NCI-H187 (cell line): ENCODE results near the gene NSMCE1.

Source experiments
- DNase-seq, 2 experiments: peaks; one replicate each; lab custom pipeline; 2025; lab: John Stamatoyannopoulos, UW

NSMCE1 gene

GRCh38 chr16:27230562-27231001 is 38.0 kb downstream of the NSMCE1 start:
- no peak for DNase-seq

- no peak for DNase-seq
Measured at GRCh38 chr16:27229891-27230470, 38.6 kb downstream of the NSMCE1 start.

- DNase-seq, result no peak
Measured at GRCh38 chr16:27228621-27229501, 39.7 kb downstream of the NSMCE1 start.

- no peak for DNase-seq
Measured at GRCh38 chr16:27228045-27228444, 40.5 kb downstream of the NSMCE1 start.

- DNase-seq, result no peak
Measured at GRCh38 chr16:27226976-27227705, 41.4 kb downstream of the NSMCE1 start.

GRCh38 chr16:27226476-27226875 is 42.1 kb downstream of the NSMCE1 start:
- DNase-seq, result no peak

GRCh38 chr16:27225536-27226360 is 42.8 kb downstream of the NSMCE1 start:
- no peak for DNase-seq

GRCh38 chr16:27224741-27225300 is 43.8 kb downstream of the NSMCE1 start:
- DNase-seq, result no peak

- no peak for DNase-seq
Measured at GRCh38 chr16:27224271-27224737, 44.3 kb downstream of the NSMCE1 start.

GRCh38 chr16:27223701-27224100 is 44.9 kb downstream of the NSMCE1 start:
- DNase-seq, result no peak

GRCh38 chr16:27223226-27223610 is 45.4 kb downstream of the NSMCE1 start:
- no peak for DNase-seq

- DNase-seq, result no peak
Measured at GRCh38 chr16:27222249-27223225, 46.0 kb downstream of the NSMCE1 start.

GRCh38 chr16:27221576-27222248 is 46.9 kb downstream of the NSMCE1 start:
- DNase-seq, result no peak

GRCh38 chr16:27220991-27221390 is 47.6 kb downstream of the NSMCE1 start:
- no peak for DNase-seq

GRCh38 chr16:27220527-27220926 is 48.0 kb downstream of the NSMCE1 start:
- DNase-seq, result no peak

- DNase-seq, result no peak
Measured at GRCh38 chr16:27220120-27220519, 48.5 kb downstream of the NSMCE1 start.

GRCh38 chr16:27219161-27219560 is 49.4 kb downstream of the NSMCE1 start:
- no peak for DNase-seq

- DNase-seq, result no peak
Measured at GRCh38 chr16:27218756-27219155, 49.8 kb downstream of the NSMCE1 start.

- no peak for DNase-seq
Measured at GRCh38 chr16:27217256-27217655, 51.3 kb downstream of the NSMCE1 start.
